Endothelial cell of umbilical vein (primary cell): ENCODE data around the gene FXYD7. TPM values are rescaled to one million over a fixed set of nuclear protein-coding genes. Genes with fewer than 3 reads are reported as not detected.

Experiments
- BruUV-seq: library from RNA; stranded (reverse); fragments of 400-500 nt; replicated peaks from 2 replicates; lab custom pipeline; 2021; lab: Mats Ljungman, UMichigan
- CTCF ChIA-PET: fragments of 300-600, 350-600 bp; sonication (Branson Sonifier 250); formaldehyde crosslinking; loops from one replicate; lab custom pipeline; 2021; ENCODE audit warnings: antibody characterized with exemption, inconsistent platforms; lab: Charles Lee
- POLR2A ChIA-PET: fragments of 300-600, 350-600 bp; sonication (Branson Sonifier 250); formaldehyde crosslinking; loops from one replicate; lab custom pipeline; 2021; ENCODE audit warnings: antibody characterized with exemption, inconsistent platforms; lab: Charles Lee
- DNase-seq: peaks from one replicate; pipeline ENCODE4 v3.0.0-alpha.2; 2011; ENCODE audit warnings: low read depth, low spot score
- FAIRE-seq: peaks from 2 replicates; lab custom pipeline; 2011; peaks lifted over from hg19 to GRCh38; lab: Jason Lieb, UNC
- H2AFZ ChIP-seq: 2 replicates; pipeline ENCODE4 v1.6.0; 2012; ENCODE audit warnings: low read depth, low read length, control low read depth, inconsistent platforms
- H3K27ac ChIP-seq: 2 replicates; pipeline ENCODE4 v1.5.1; 2011; ENCODE audit warnings: low read depth, mild to moderate bottlenecking, control low read depth, low read length, moderate library complexity; ENCODE audit not compliant: insufficient read depth
- H3K27me3 ChIP-seq, 2 experiments: 2 replicates each; pipeline versions ENCODE4 v1.6.0 to v1.6.1; 2011; ENCODE audit warnings: low read length in 2 of 2, mixed read lengths in 1 of 2; ENCODE audit not compliant: control insufficient read depth in 2 of 2, insufficient read depth in 2 of 2
- H3K36me3 ChIP-seq, 2 experiments: 2 replicates in 1 of 2; 3 replicates in 1 of 2; pipeline ENCODE4 v1.5.1; 2011; ENCODE audit warnings: low read length in 2 of 2, mild to moderate bottlenecking in 1 of 2, moderate library complexity in 1 of 2; ENCODE audit not compliant: control insufficient read depth in 2 of 2, insufficient read depth in 2 of 2; ENCODE audit errors: extremely low read depth in 1 of 2
- H3K4me1 ChIP-seq: 3 replicates; pipeline ENCODE4 v1.5.1; 2011; ENCODE audit warnings: mild to moderate bottlenecking, low read length; ENCODE audit not compliant: control insufficient read depth, insufficient read depth; ENCODE audit errors: extremely low read depth
- H3K4me2 ChIP-seq: 2 replicates; pipeline ENCODE4 v1.6.1; 2011; ENCODE audit warnings: low read length, control low read depth, mixed read lengths; ENCODE audit not compliant: insufficient read depth
- H3K4me3 ChIP-seq, 3 experiments: fragments of 200-600 bp in 1 of 3; sonication (generic), shearing (Covaris generic) in 1 of 3; replicated peaks in 1 of 3; 2 replicates each; pipeline ENCODE4 v1.5.1; 2011 to 2016; ENCODE audit warnings: control low read depth in 3 of 3, low read length in 3 of 3, mild to moderate bottlenecking in 2 of 3, inconsistent platforms in 1 of 3, low read depth in 1 of 3, moderate library complexity in 1 of 3; ENCODE audit not compliant: insufficient read depth in 1 of 3
- H3K79me2 ChIP-seq: 2 replicates; pipeline ENCODE4 v1.6.0; 2012; ENCODE audit warnings: low read length, inconsistent platforms; ENCODE audit not compliant: control insufficient read depth, insufficient read depth
- H3K9ac ChIP-seq: replicated peaks from 2 replicates; pipeline ENCODE3; 2011; ENCODE audit warnings: low read length, control low read depth; ENCODE audit not compliant: insufficient read depth; ENCODE audit errors: extremely low read depth
- H3K9me1 ChIP-seq: replicated peaks from 3 replicates; pipeline ENCODE4 v1.6.0; 2011; ENCODE audit warnings: mild to moderate bottlenecking, low read length; ENCODE audit not compliant: control insufficient read depth, insufficient read depth; ENCODE audit errors: extremely low read depth
- H3K9me3 ChIP-seq: replicated peaks from 2 replicates; pipeline ENCODE4 v1.5.1; 2012; ENCODE audit warnings: low read length, inconsistent platforms; ENCODE audit not compliant: control insufficient read depth, insufficient read depth
- H4K20me1 ChIP-seq: replicated peaks from 2 replicates; pipeline ENCODE3; 2011; ENCODE audit warnings: mild to moderate bottlenecking, low read length; ENCODE audit not compliant: control insufficient read depth, insufficient read depth; ENCODE audit errors: extremely low read depth
- EZH2 ChIP-seq: IDR thresholded peaks from 2 replicates; pipeline ENCODE4 v1.6.1; 2012; ENCODE audit warnings: borderline replicate concordance, low read depth, mild to moderate bottlenecking, moderate library complexity, low read length, inconsistent platforms; ENCODE audit not compliant: severe bottlenecking
- FOS ChIP-seq: IDR thresholded peaks from 2 replicates; pipeline ENCODE4 v1.6.1; 2011; ENCODE audit warnings: mild to moderate bottlenecking, low read length, moderate library complexity, borderline replicate concordance; ENCODE audit not compliant: insufficient read depth
- GATA2 ChIP-seq: IDR thresholded peaks from 2 replicates; pipeline ENCODE4 v1.7.0; 2011; ENCODE audit warnings: low read depth, mild to moderate bottlenecking, moderate library complexity, mixed read lengths, low read length; ENCODE audit not compliant: insufficient read length, insufficient read depth
- JUN ChIP-seq: IDR thresholded peaks from 2 replicates; pipeline ENCODE4 v1.6.1; 2011; ENCODE audit warnings: borderline replicate concordance, low read depth; ENCODE audit not compliant: insufficient read length, insufficient read depth
- MAX ChIP-seq: IDR thresholded peaks from 2 replicates; pipeline ENCODE4 v1.6.1; 2011; ENCODE audit not compliant: insufficient read depth, insufficient read length
- MYC ChIP-seq: IDR thresholded peaks from one replicate; pipeline ENCODE4 v1.6.1; 2011; ENCODE audit warnings: mild to moderate bottlenecking, low read depth, low read length
- POLR2A ChIP-seq: IDR thresholded peaks from 2 replicates; pipeline ENCODE4 v1.6.1; 2012; ENCODE audit warnings: low read depth, mild to moderate bottlenecking, control low read depth, low read length
- POLR2AphosphoS5 ChIP-seq: IDR thresholded peaks from 2 replicates; pipeline ENCODE4 v1.6.1; 2012; ENCODE audit warnings: low read depth, mild to moderate bottlenecking, control low read depth, low read length, moderate library complexity; ENCODE audit not compliant: insufficient read depth
- dilution Hi-C: fragments of 300-500 bp; cut with MboI; formaldehyde crosslinking; loops from one replicate; pipeline ENCODE4 v1.15.0; 2019; ENCODE audit warnings: low sequenced_read_pairs; ENCODE audit not compliant: extremely low pct_ligation_motif_present
- intact Hi-C: fragments of 100-400 bp; cut with micrococcal nuclease; formaldehyde crosslinking; loops from one replicate; pipeline ENCODE4 v1.10.0; 2022
- polyA plus RNA-seq, 4 experiments: library from polyadenylated mRNA; depleted of rRNA in 3 of 4; stranded (reverse) in 3 of 4; unstranded in 1 of 4; fragments of >200 nt; gene quantifications; 2 replicates each; pipeline versions ENCODE4 v1.2.1 to v1.2.3, GENCODE V29; 2011 to 2012; ENCODE audit warnings: missing spikeins in 1 of 4
- total RNA-seq: library from RNA; stranded (reverse); gene quantifications from 2 replicates; pipeline ENCODE4 v1.2.3, GENCODE V29; 2021
- TF ChIP-seq, protein P1 (sequence below), 2 donors: IDR thresholded peaks; 1 replicate in 1 of 2; 2 replicates in 1 of 2; pipeline ENCODE4 v1.5.1; 2011; ENCODE audit warnings: low read length in 2 of 2, mild to moderate bottlenecking in 2 of 2, moderate library complexity in 2 of 2, control low read depth in 1 of 2, inconsistent platforms in 1 of 2, low read depth in 1 of 2; ENCODE audit not compliant: insufficient read depth in 1 of 2; ENCODE audit errors: extremely low read depth in 1 of 2

The FXYD7 gene
- total and polyA plus RNA-seq, 2 donors (not counting 3 experiments of a cell fraction or from before 2014, with no cell fraction given): not detected

DNA sequence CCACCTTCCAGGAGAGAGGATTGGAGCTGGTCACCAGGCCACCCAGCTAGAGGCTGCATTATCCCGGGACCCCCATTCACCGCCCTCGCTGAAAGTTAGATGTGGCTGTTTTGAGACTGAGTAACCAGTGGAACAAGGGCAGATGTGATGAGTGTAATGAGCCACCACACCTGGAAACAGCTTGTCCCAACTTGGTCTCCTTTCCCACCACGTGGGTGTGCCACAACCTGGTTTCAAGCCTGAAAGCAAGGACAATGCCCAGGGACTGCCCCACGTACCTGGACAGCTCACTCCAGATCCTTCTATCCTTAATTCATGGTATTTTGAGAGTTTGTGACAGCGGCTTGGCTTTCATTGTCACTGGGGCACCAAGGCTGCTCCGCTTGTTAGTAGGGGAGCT, 15.2 kb upstream of the FXYD7 start:
- BruUV-seq: no TSS peak
- intact Hi-C loops: no loop called here
- Histone ChIP-seq H3K4me2 (no peak overlapping the region), H3K9me1 (no peaks in the 10 kb centered on the region), H3K9ac (no peak overlapping the region), H3K79me2 (no peaks in the 10 kb centered on the region), H3K4me3 (no peak overlapping the region), H3K9me3 (no peaks in the 10 kb centered on the region), H3K27ac (no peak overlapping the region), H3K4me1 (peaks cover 3% of the 10 kb centered on the region), H4K20me1 (no peaks in the 10 kb centered on the region), H3K27me3 (no peaks in the 10 kb centered on the region), H3K36me3 (no peaks in the 10 kb centered on the region), H2AFZ (no peak overlapping the region)
- DNase-seq: no peak
- FAIRE-seq: no peak
- dilution Hi-C loops: no loop called here
- ChIA-PET CTCF (interaction anchor here (0.6 to 1.8 kb wide), 4 partner anchors 8 to 60 kb away, joined by 3 to 5 read pairs (median 4); no protein-coding TSS in a partner anchor), POLR2A (no interaction called here)
- TF ChIP-seq FOS: no peak
- TF ChIP-seq POLR2A: no peak
- no peak for TF ChIP-seq POLR2AphosphoS5
- TF ChIP-seq GATA2: no peak
- TF ChIP-seq MYC: no peak
- TF ChIP-seq MAX: no peak
- no peak for TF ChIP-seq EZH2

GRCh38 chr19:35128398-35129057, 14.5 kb upstream of the FXYD7 start:
- no peak overlapping the region for H2AFZ ChIP-seq
- no peak overlapping the region for H3K27ac ChIP-seq
- intact Hi-C loops: no loop called here
- ChIA-PET CTCF (interaction anchor here (1.1 to 1.3 kb wide), 2 partner anchors 7 to 11 kb away, joined by 3 to 5 read pairs; no protein-coding TSS in a partner anchor), POLR2A (no interaction called here)
- no peaks in the 10 kb centered on the region for H4K20me1 ChIP-seq
- no TSS peak for BruUV-seq
- TF ChIP-seq GATA2 (no peak), POLR2AphosphoS5 (no peak), MAX (no peak), MYC (no peak), FOS (no peak), EZH2 (no peak), JUN (no peak), POLR2A (no peak)
- TF ChIP-seq, protein P1, sequence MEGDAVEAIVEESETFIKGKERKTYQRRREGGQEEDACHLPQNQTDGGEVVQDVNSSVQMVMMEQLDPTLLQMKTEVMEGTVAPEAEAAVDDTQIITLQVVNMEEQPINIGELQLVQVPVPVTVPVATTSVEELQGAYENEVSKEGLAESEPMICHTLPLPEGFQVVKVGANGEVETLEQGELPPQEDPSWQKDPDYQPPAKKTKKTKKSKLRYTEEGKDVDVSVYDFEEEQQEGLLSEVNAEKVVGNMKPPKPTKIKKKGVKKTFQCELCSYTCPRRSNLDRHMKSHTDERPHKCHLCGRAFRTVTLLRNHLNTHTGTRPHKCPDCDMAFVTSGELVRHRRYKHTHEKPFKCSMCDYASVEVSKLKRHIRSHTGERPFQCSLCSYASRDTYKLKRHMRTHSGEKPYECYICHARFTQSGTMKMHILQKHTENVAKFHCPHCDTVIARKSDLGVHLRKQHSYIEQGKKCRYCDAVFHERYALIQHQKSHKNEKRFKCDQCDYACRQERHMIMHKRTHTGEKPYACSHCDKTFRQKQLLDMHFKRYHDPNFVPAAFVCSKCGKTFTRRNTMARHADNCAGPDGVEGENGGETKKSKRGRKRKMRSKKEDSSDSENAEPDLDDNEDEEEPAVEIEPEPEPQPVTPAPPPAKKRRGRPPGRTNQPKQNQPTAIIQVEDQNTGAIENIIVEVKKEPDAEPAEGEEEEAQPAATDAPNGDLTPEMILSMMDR (IDR thresholded peaks at IDR 0.05; ENCODE audit: extremely low read depth in 1 of 2, insufficient read depth in 1 of 2, low read depth in 1 of 2, low read length in 2 of 2): no peak
- dilution Hi-C loops: no loop called here
- no peak overlapping the region for H3K4me2 ChIP-seq
- H3K4me3 ChIP-seq: no peak overlapping the region
- H3K4me1 ChIP-seq: peaks cover 3% of the 10 kb centered on the region
- no peaks in the 10 kb centered on the region for H3K9me3 ChIP-seq
- no peaks in the 10 kb centered on the region for H3K27me3 ChIP-seq
- H3K36me3 ChIP-seq: no peaks in the 10 kb centered on the region
- H3K79me2 ChIP-seq: no peaks in the 10 kb centered on the region
- no peak overlapping the region for H3K9ac ChIP-seq
- FAIRE-seq: no peak
- DNase-seq: no peak
- H3K9me1 ChIP-seq: no peaks in the 10 kb centered on the region
